ENCODE results near the gene UTS2R. TPM values are rescaled to one million over a fixed set of nuclear protein-coding genes. Genes with fewer than 3 reads are reported as not detected.

Gene UTS2R
- total and polyA plus RNA-seq, 11 donors = 0.11 to 21.9 (median 1.2) TPM

DNA sequence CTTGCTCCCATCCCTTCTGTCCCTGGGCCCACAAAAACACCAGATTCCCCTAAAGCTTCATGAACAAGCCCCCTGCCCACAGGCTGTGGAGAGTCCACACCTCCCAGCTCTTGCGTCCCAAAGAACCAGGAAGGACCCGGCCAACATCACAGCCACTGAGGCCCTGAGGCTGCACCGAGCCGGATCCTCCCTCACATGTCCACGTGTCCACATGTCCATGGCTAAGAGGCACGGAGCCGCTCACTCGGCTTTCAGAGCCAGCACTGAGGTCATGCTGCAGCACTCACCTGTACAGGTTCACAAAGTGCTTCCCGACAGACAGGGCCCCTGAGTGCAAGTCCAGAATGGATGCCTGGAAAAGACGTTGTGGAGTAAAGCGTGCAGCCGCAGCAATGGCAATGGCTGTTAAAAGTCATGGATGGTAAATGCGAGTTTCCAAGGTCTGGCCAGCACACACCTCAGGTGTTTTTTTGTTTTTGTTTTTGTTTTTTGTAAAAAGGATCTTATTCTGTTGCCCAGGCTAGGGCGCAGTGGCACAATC, 34.6 kb downstream of the UTS2R start:
- Histone ChIP-seq H3K4me3 (no peak overlapping the region), H3K4me1 (peaks cover 0 to 11% (median 2%) of the 10 kb centered on the region in 12 donors), H3K36me3 (peaks cover 0 to 32% (median 24%) of the 10 kb centered on the region in 9 donors), H3K27me3 (no peaks in the 10 kb centered on the region), H3K27ac (no peak overlapping the region), H3K9me3 (no peaks in the 10 kb centered on the region)
- intact Hi-C loops (cut with DNase I) = loop anchor here in 1 of 10 donors (10.0 kb wide), 1 partner anchor 201 kb away; no protein-coding TSS in a partner anchor
- peak in 1 of 5 donors; percentile 5 for DNase-seq
- TF ChIP-seq, protein P1, sequence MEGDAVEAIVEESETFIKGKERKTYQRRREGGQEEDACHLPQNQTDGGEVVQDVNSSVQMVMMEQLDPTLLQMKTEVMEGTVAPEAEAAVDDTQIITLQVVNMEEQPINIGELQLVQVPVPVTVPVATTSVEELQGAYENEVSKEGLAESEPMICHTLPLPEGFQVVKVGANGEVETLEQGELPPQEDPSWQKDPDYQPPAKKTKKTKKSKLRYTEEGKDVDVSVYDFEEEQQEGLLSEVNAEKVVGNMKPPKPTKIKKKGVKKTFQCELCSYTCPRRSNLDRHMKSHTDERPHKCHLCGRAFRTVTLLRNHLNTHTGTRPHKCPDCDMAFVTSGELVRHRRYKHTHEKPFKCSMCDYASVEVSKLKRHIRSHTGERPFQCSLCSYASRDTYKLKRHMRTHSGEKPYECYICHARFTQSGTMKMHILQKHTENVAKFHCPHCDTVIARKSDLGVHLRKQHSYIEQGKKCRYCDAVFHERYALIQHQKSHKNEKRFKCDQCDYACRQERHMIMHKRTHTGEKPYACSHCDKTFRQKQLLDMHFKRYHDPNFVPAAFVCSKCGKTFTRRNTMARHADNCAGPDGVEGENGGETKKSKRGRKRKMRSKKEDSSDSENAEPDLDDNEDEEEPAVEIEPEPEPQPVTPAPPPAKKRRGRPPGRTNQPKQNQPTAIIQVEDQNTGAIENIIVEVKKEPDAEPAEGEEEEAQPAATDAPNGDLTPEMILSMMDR (IDR thresholded peaks at IDR 0.05) = no peak
- TF ChIP-seq POLR2A (IDR thresholded peaks at IDR 0.05) = no peak
- 93 to 96% (median 95%) methylated on average over 14 of the region's 14 CpGs for WGBS, 4 donors
- no peak for ATAC-seq

DNA sequence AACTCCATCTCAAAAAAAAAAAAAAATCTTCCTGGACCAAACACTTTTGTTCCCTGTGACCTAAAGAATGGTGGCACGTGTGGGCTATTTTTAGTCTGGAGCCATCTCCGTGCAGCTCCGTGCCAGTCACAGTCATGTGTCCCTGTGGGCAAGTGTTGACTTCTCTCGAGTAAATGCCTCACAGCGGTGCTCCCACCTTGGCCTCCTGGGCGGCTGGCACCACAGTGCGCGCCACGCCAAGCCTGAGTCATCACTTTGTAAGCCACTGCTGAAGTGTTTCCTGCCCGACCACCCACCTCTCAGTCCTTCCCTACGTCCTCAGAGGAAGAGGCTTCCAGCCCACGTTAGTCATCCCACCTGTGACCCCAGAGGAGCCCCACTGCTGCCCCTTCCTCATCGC, 35.7 kb downstream of the UTS2R start:
- DNase-seq (peak in 4 of 5 donors; percentile 48 to 75 (median 59)), ATAC-seq (peak; percentile 77 to 96 (median 92))
- H3K4me3 ChIP-seq = no peak overlapping the region
- intact Hi-C loops (cut with DNase I) = loop anchor here in 1 of 10 donors (10.0 kb wide), 1 partner anchor 202 kb away; no protein-coding TSS in a partner anchor
- TF ChIP-seq, protein P1 (IDR thresholded peaks at IDR 0.05) = no peak
- TF ChIP-seq POLR2A (IDR thresholded peaks at IDR 0.05) = no peak
- no peaks in the 10 kb centered on the region for H3K27me3 ChIP-seq
- H3K4me1 ChIP-seq = peaks cover 0 to 11% (median 0%) of the 10 kb centered on the region in 12 donors
- no peaks in the 10 kb centered on the region for H3K9me3 ChIP-seq
- H3K27ac ChIP-seq = peak overlapping the region in 6 of 12 donors; percentile 4 to 68 (median 38)
- WGBS, 4 donors = 43 to 59% (median 53%) methylated on average over 13 of the region's 13 CpGs
- H3K36me3 ChIP-seq = peaks cover 0 to 25% (median 16%) of the 10 kb centered on the region in 9 donors

DNA sequence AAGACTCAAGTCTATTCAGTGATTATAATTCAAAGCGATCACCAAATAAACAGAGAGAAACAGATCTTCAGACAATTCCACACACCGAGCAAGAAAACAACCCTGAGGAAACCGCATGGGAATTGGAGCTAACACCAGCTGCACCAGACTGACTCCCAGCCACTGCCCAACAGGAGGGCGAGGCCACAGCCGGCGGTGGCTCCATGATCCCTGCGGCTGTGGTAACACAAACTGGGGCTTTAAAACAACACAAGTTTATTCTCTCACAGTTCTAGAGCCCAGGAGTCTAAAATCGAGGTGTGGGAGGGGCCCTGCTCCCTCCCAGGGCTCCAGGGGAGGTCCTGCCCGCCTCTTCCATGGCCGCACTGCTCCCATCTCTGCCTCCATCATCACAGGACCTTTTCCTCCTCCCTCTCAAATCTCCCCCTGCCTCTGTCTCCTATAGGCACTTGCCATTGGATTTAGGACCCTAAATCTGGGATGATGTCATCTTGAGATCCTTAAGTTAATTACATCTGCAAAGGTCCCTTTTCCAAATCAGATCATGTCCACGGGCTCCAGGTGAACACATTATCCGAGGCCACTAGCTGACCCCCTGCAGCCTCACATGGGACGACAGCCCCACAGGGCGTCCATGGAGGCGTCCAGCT, 36.8 kb downstream of the UTS2R start:
- Histone ChIP-seq H3K36me3 (peaks cover 0 to 18% (median 6%) of the 10 kb centered on the region in 9 donors), H3K4me3 (no peak overlapping the region), H3K27me3 (no peaks in the 10 kb centered on the region), H3K4me1 (peaks cover 0 to 16% (median 0%) of the 10 kb centered on the region in 12 donors), H3K9me3 (no peaks in the 10 kb centered on the region), H3K27ac (no peak overlapping the region)
- WGBS, 4 donors = 90 to 92% (median 91%) methylated on average over 9 to 15 of the region's 15 CpGs
- ATAC-seq (no peak), DNase-seq (peak in 1 of 5 donors; percentile 11)
- no peak for TF ChIP-seq POLR2A (IDR thresholded peaks at IDR 0.05)
- TF ChIP-seq, protein P1 (IDR thresholded peaks at IDR 0.05) = no peak
- intact Hi-C loops (cut with DNase I) = loop anchor here in 1 of 10 donors (10.0 kb wide), 1 partner anchor 204 kb away; no protein-coding TSS in a partner anchor

DNA sequence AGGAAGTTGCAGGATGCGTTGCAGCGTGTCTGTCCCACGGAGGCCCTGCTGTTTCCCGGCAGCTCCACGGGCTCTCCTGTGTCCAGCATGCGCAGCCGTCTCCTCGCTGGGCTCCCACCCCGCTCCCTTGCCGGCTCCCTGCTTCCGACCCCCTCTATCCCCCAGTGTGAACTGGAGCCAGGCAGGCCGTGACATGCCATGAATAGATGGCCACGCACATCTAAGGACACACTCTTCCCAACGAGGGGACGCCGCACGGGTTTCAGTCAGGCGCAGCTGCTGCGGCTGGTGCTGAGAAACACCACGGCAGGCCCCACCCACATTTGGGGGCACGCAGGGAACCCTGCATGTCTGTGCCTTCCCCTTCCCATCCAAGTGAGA, 37.4 kb downstream of the UTS2R start:
- H3K27me3 ChIP-seq = no peaks in the 10 kb centered on the region
- peaks cover 0 to 16% (median 0%) of the 10 kb centered on the region in 12 donors for H3K4me1 ChIP-seq
- H3K27ac ChIP-seq = no peak overlapping the region
- no peaks in the 10 kb centered on the region for H3K9me3 ChIP-seq
- intact Hi-C loops (cut with DNase I) = loop anchor here in 1 of 10 donors (10.0 kb wide), 1 partner anchor 204 kb away; no protein-coding TSS in a partner anchor
- ATAC-seq (no peak), DNase-seq (peak in 1 of 5 donors; percentile 4)
- peaks cover 0 to 18% (median under 1%) of the 10 kb centered on the region in 9 donors for H3K36me3 ChIP-seq
- TF ChIP-seq, protein P1 (IDR thresholded peaks at IDR 0.05) = no peak
- TF ChIP-seq POLR2A (IDR thresholded peaks at IDR 0.05) = no peak
- 94 to 96% (median 95%) methylated on average over 14 to 21 of the region's 21 CpGs for WGBS, 4 donors
- H3K4me3 ChIP-seq = no peak overlapping the region

Measured in heart left ventricle (tissue), 16 donors.